ENCODE measurements around the gene WDR7.

DNA sequence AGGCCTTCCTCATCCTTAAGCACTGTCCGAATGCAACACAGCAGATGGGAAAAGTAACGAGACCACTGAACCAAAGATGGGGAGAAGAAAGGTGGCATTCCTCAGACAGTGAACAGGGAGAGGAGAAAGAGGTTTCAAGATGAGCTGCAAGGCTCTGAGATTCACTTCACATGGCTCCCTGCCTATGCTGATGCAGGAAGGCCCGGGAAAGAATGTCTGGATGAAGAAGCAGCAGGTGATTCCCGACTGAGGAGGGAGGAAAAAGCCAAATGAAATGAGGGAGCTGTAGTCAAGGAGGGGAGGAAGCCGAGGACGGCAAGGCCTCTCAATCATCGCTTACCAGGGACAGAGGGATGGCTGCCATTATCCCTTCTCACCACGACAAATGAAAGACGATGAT lies 397.2 kb downstream of the WDR7 start:
- TF ChIP-seq, protein P1, sequence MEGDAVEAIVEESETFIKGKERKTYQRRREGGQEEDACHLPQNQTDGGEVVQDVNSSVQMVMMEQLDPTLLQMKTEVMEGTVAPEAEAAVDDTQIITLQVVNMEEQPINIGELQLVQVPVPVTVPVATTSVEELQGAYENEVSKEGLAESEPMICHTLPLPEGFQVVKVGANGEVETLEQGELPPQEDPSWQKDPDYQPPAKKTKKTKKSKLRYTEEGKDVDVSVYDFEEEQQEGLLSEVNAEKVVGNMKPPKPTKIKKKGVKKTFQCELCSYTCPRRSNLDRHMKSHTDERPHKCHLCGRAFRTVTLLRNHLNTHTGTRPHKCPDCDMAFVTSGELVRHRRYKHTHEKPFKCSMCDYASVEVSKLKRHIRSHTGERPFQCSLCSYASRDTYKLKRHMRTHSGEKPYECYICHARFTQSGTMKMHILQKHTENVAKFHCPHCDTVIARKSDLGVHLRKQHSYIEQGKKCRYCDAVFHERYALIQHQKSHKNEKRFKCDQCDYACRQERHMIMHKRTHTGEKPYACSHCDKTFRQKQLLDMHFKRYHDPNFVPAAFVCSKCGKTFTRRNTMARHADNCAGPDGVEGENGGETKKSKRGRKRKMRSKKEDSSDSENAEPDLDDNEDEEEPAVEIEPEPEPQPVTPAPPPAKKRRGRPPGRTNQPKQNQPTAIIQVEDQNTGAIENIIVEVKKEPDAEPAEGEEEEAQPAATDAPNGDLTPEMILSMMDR (IDR thresholded peaks at IDR 0.05; ENCODE audit: low read depth, low read length): no peak
- TF ChIP-seq EZH2phosphoT487 (IDR thresholded peaks at IDR 0.05; ENCODE audit: low read depth): no peak

Data from OCI-LY3 (cell line).